GM12891 (cell line): ENCODE measurements around the gene CAPS.

Experiments
- POLR2A ChIP-seq: IDR thresholded peaks from 2 replicates; pipeline ENCODE4 v1.6.1; 2011; ENCODE audit warnings: low read depth, low read length, control low read depth
- TAF1 ChIP-seq: IDR thresholded peaks from 2 replicates; pipeline ENCODE4 v1.6.1; 2011; ENCODE audit warnings: low read depth, low read length, control low read depth

- TF ChIP-seq POLR2A (no peak), TAF1 (no peak)
Observed at GRCh38 chr19:5963855-5964254, 49.8 kb downstream of the CAPS start.
